Upper lobe of left lung (tissue), 4 donors: Measurements from ENCODE around the gene NCS1.

Source experiments
- CTCF ChIP-seq, 6 experiments: fragments of 450-650 bp in 4 of 6; fragments of 200-600 bp in 2 of 6; sonication (generic) in 2 of 6; IDR thresholded peaks; one replicate each; pipeline ENCODE4 v1.5.1; 2016 to 2019; ENCODE audit warnings: antibody characterized with exemption in 6 of 6
- EP300 ChIP-seq, 4 donors: sonication (generic); formaldehyde crosslinking; IDR thresholded peaks; one replicate each; pipeline ENCODE4 v1.5.1; 2017; ENCODE audit warnings: antibody characterized with exemption in 4 of 4, control low read depth in 2 of 4
- POLR2A ChIP-seq, 4 donors: fragments of 450-650 bp; IDR thresholded peaks; one replicate each; pipeline ENCODE4 v1.5.1; 2016 to 2017; ENCODE audit warnings: antibody characterized with exemption in 4 of 4, mild to moderate bottlenecking in 2 of 4

DNA sequence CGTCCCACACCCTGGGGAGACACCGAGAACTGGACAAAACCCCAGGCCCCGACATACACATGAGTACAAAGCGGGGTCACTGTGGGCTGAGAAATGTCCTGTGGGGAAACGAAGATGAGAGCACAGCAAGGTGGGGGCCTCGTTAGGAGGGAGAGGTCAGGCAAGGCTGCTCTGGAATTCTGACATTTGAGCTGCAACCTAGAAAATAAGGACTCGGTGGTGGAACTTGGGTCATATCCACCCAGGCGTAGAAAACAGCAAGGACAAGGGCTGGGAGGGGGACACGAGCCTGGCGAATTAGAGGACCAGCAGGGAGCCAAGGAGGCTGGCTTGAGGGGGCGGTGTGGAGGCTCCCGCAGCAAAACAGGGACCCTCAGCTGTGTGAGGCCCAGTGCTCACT is 32.8 kb downstream of the NCS1 start:
- TF ChIP-seq CTCF (IDR thresholded peaks at IDR 0.05) (no peak), EP300 (IDR thresholded peaks at IDR 0.05) (no peak), POLR2A (IDR thresholded peaks at IDR 0.05) (no peak)
